GM12872 (cell line): Measurements from ENCODE around the gene TEKTIP1.

Experiments
- TF ChIP-seq, protein P1 (sequence below): IDR thresholded peaks from 3 replicates; pipeline ENCODE4 v1.5.1; 2011; ENCODE audit warnings: low read depth, mild to moderate bottlenecking, low read length, moderate library complexity; ENCODE audit not compliant: insufficient read depth

TEKTIP1 gene

DNA sequence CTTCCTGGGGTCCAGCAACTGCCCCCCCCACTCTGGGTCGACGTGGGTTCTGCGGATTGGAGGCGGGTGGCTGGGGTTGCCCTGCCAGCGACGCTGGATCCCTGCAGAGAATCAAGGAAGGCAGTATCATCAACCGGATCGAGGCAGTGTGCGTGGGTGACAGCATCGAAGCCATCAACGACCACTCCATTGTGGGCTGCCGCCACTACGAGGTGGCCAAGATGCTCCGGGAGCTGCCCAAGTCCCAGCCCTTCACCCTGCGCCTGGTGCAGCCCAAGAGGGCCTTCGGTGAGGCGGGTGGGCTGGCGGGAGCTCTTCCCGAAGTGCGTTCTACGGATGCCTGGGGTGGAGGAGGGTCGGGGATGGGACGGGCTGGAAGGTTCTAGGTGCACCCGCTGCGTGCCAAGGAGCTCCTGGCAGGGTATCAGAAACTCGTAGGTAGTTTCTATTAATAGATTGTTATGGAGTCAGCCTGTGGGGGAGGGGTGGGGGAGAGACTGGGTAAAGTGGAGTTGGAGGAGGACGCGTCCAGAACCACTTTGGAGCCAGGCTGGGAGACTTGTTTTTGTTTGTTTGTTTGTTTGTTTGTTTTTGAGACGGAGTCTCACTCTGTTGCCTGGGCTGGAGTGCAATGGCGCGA lies 47.9 kb downstream of the TEKTIP1 start:
- TF ChIP-seq, protein P1, sequence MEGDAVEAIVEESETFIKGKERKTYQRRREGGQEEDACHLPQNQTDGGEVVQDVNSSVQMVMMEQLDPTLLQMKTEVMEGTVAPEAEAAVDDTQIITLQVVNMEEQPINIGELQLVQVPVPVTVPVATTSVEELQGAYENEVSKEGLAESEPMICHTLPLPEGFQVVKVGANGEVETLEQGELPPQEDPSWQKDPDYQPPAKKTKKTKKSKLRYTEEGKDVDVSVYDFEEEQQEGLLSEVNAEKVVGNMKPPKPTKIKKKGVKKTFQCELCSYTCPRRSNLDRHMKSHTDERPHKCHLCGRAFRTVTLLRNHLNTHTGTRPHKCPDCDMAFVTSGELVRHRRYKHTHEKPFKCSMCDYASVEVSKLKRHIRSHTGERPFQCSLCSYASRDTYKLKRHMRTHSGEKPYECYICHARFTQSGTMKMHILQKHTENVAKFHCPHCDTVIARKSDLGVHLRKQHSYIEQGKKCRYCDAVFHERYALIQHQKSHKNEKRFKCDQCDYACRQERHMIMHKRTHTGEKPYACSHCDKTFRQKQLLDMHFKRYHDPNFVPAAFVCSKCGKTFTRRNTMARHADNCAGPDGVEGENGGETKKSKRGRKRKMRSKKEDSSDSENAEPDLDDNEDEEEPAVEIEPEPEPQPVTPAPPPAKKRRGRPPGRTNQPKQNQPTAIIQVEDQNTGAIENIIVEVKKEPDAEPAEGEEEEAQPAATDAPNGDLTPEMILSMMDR, result no peak

DNA sequence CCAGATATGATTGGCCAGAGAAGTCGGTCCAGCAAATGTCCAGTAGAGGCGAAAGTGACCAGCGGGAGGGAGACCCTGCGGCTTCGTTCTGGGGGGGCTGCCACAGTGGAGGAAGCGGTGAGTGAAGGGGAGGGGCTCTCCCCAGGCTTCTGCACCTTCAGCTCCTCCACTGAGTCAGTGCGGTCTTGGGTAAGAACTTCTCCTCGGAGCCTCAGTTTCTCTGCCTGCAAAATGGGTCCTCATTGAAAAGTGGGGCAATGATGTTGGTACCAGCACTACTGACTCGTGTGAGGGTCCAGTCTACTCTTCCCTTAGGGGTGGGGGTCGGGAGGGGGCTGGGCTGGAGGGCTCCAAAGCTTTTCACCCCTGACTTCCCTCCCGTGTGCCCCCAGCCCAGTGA lies 50.5 kb downstream of the TEKTIP1 start:
- TF ChIP-seq, protein P1, result no peak

DNA sequence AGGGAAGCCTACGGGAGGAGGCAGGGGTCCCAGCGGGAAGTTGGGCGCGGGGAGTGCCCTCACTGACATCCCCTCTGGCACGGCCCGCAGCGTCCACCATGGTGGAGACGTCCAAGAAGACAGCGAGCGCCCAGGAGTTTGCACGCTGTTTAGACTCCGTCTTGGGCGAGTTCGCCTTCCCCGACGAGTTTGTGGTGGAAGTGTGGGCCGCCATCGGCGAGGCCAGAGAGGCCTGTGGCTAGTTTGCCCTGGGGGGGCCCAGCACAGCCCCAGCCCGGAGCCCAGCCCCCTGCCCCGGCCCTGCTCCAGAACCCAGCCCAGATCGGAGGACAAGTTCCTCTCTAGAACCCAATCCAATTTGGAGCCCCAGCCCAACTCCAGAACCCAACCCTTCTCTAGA lies 51.0 kb downstream of the TEKTIP1 start:
- TF ChIP-seq, protein P1, result no peak

DNA sequence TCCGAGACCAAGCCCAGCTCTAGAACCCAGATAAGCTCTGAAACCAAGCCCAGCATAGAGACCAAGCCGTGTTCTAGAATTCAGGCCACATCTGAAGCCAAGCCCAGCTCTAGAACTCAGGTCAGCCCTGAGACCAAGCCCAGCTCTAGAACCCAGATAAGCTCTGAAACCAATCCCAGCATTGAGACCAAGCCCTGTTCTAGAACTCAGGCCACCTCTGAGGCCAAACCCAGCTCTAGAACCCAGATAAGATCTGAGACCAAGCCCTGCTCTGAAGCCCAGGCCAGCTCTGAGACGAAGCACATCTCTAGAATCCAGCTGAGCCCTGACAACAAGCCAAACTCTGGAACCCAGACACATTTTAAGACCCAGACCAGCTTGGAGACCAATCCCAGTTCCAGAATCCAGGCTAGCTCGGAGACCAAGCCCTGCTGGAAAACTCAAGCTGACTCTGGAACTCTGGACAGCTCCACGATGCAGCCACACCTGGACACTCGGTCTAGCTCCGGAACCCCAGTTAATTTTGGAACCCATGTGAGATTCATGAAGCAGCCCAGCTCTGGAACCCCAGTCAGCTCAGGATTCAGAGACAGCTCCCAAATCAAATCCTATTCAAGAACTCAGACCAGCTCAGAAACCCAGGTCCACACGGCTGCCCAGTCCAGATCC lies 52.2 kb downstream of the TEKTIP1 start:
- TF ChIP-seq, protein P1, result no peak

DNA sequence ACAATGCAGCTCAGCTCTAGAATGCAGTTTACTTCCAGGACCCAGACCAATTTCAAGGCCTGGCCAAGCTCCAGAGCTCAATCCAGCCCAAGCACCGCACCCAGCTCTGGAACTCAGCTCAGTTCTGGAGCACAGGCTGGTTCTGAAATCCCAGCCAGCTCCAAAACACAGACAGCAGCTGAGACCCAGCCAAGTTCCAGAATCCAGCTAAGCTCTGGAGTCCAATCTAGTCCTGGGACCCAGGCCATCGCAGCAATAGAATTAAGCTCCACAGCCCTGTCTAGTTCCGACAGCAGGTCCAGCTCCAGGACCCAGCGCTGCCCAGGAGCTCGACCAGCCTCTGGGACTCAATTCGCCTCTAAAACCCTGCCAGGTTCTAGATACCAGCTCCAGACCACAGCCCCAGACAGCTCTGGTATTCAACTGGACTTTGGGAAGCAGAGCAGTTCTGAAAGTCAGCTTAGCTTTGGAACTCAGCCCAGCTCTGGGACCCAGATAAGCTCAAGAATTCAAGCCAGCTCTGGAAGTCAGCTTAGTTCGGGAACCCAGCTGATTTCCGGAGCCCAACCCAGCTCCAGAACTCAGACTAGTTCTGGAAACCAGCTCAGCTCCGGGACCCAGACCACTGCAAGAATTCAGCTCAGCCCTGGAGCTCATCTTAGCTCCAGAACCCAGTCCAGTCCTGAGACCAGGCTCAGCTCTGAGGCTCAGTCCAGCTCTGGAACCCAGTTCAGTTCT lies 53.1 kb downstream of the TEKTIP1 start:
- TF ChIP-seq, protein P1, result no peak

DNA sequence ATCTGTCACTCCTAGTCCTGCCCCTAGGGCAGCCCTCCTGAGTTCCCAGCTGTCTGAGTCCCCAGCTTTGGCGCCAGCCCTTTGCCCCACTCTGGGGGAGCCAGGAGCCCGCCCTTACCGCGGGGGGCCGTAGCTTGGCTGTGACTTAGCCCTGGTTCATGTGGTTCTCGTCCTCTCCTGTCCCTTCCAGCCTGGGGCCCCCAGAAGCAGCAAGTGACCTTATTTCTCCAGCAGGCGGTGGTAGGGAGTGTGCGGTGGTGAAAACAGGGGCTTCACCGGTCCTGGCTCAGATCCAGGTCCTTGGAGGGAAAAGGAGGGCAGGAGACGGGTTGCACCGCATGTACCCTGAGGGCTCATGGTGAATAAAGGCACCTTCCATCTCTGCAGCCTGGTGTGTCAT lies 54.2 kb downstream of the TEKTIP1 start:
- TF ChIP-seq, protein P1, result no peak
